PC-9 (cell line): Measurements from ENCODE around the gene EHD2.
"Not testable (repeated sequence)": the region's sequence is repeated elsewhere in the genome, so short reads cannot be mapped to it uniquely, and the experiment has no call there.

ENCODE experiments used
- EZH2 ChIP-seq: fragments of 200-600 bp; sonication (generic); IDR thresholded peaks from 2 replicates; pipeline ENCODE4 v1.8.0; 2017; ENCODE audit warnings: antibody characterized with exemption, low read depth
- TF ChIP-seq, protein P1 (sequence below): fragments of 200-600 bp; sonication (generic); conservative IDR thresholded peaks from 2 replicates; pipeline ENCODE4 v1.6.1; 2017; ENCODE audit warnings: mixed run types, antibody characterized with exemption, mild to moderate bottlenecking, moderate library complexity

DNA sequence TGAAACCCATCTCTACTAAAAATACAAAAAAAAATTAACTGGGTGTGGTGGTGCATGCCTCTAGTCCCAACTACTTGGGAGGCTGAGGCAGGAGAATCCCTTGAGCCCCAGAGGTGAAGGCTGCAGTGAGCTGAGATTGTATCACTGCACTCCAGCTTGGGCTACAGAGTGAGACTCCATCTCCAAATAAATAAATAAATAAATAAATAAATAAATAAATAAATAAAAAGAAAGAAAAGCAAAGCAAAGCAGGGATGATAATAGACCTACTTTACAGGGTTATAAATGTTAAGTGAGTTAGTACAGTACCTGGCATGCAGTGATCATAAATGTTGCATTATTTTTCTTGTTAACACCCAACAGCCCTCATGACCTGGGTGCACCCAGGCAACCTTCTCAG is 1.6 kb downstream of the EHD2 start:
- TF ChIP-seq, protein P1, sequence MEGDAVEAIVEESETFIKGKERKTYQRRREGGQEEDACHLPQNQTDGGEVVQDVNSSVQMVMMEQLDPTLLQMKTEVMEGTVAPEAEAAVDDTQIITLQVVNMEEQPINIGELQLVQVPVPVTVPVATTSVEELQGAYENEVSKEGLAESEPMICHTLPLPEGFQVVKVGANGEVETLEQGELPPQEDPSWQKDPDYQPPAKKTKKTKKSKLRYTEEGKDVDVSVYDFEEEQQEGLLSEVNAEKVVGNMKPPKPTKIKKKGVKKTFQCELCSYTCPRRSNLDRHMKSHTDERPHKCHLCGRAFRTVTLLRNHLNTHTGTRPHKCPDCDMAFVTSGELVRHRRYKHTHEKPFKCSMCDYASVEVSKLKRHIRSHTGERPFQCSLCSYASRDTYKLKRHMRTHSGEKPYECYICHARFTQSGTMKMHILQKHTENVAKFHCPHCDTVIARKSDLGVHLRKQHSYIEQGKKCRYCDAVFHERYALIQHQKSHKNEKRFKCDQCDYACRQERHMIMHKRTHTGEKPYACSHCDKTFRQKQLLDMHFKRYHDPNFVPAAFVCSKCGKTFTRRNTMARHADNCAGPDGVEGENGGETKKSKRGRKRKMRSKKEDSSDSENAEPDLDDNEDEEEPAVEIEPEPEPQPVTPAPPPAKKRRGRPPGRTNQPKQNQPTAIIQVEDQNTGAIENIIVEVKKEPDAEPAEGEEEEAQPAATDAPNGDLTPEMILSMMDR, result not testable (repeated sequence)
- TF ChIP-seq EZH2, result not testable (repeated sequence)
